T-cell (primary cell): ENCODE results near the gene PROK1. TPM values are rescaled to one million over a fixed set of nuclear protein-coding genes. Genes with fewer than 3 reads are reported as not detected.

Experiments
- ATAC-seq, 4 experiments: fragments of 200-7000 bp in 3 of 4; fragments of 150-1000 bp in 1 of 4; cut with Tn5 transposase; replicated peaks in 1 of 4; 1 replicate in 3 of 4; 2 replicates in 1 of 4; pipeline ENCODE4 v1.10.0; 2021; ENCODE audit warnings: moderate library complexity in 3 of 4, mild to moderate bottlenecking in 2 of 4, moderate number of reproducible peaks in 1 of 4
- CTCF ChIA-PET, 2 donors: fragments of 300-600 bp; sonication (Branson Sonifier 250); formaldehyde crosslinking; loops; one replicate each; lab custom pipeline; 2022; ENCODE audit warnings: antibody characterized with exemption in 2 of 2; lab: Charles Lee
- POLR2A ChIA-PET, 2 donors: fragments of 300-600 bp; sonication (Branson Sonifier 250); formaldehyde crosslinking; loops; one replicate each; lab custom pipeline; 2022; ENCODE audit warnings: antibody characterized with exemption in 2 of 2; lab: Charles Lee
- DNase-seq, 35 experiments: peaks; one replicate each; pipeline versions ENCODE4 v3.0.0 to v3.0.0-alpha.2; 2013 to 2023
- H3K27ac ChIP-seq: one replicate; pipeline ENCODE4 v1.5.1; 2013; ENCODE audit warnings: low read length
- H3K27me3 ChIP-seq, 2 experiments: replicated peaks in 1 of 2; 1 replicate in 1 of 2; 2 replicates in 1 of 2; pipeline versions ENCODE4 v1.6.1 to v1.7.0; 2013; ENCODE audit warnings: low read length in 1 of 2, mixed read lengths in 1 of 2; ENCODE audit not compliant: control insufficient read depth in 2 of 2, insufficient read depth in 2 of 2; ENCODE audit errors: extremely low read depth in 1 of 2
- H3K36me3 ChIP-seq, 2 donors: 1 replicate in 1 of 2; 2 replicates in 1 of 2; pipeline versions ENCODE4 v1.6.1 to v1.7.0; 2013; ENCODE audit warnings: low read length in 1 of 2; ENCODE audit not compliant: control insufficient read depth in 2 of 2, insufficient read depth in 1 of 2; ENCODE audit errors: extremely low read depth in 1 of 2
- H3K4me1 ChIP-seq, 2 experiments: 1 replicate in 1 of 2; 2 replicates in 1 of 2; pipeline versions ENCODE4 v1.6.1 to v1.7.0; 2013; ENCODE audit warnings: low read length in 2 of 2, mixed read lengths in 1 of 2; ENCODE audit not compliant: insufficient read depth in 2 of 2, control insufficient read depth in 1 of 2; ENCODE audit errors: extremely low read depth in 1 of 2
- H3K4me3 ChIP-seq, 2 donors: 1 replicate in 1 of 2; 2 replicates in 1 of 2; pipeline versions ENCODE4 v1.5.1 to v1.7.0; 2013; ENCODE audit warnings: mild to moderate bottlenecking in 2 of 2, low read length in 1 of 2, moderate library complexity in 1 of 2; ENCODE audit not compliant: control insufficient read depth in 1 of 2; ENCODE audit errors: extremely low read depth in 1 of 2
- H3K9me3 ChIP-seq: 2 replicates; pipeline ENCODE4 v1.7.0; 2013
- H3K27ac Mint-ChIP-seq, 2 donors: one replicate each; pipeline ENCODE4 v1.8.0; 2020 to 2021; ENCODE audit warnings: mild to moderate bottlenecking in 2 of 2, mixed read lengths in 2 of 2
- H3K27me3 Mint-ChIP-seq, 2 donors: one replicate each; pipeline ENCODE4 v1.8.0; 2021 to 2022; ENCODE audit warnings: mixed read lengths in 2 of 2
- H3K36me3 Mint-ChIP-seq: one replicate; pipeline ENCODE4 v1.8.0; 2021; ENCODE audit warnings: mixed read lengths
- H3K4me1 Mint-ChIP-seq, 3 donors: one replicate each; pipeline ENCODE4 v1.8.0; 2020 to 2022; ENCODE audit warnings: mixed read lengths in 3 of 3, mild to moderate bottlenecking in 1 of 3
- H3K4me3 Mint-ChIP-seq, 3 donors: one replicate each; pipeline ENCODE4 v1.8.0; 2020 to 2022; ENCODE audit warnings: mild to moderate bottlenecking in 3 of 3, mixed read lengths in 3 of 3, moderate library complexity in 3 of 3
- H3K9me3 Mint-ChIP-seq, 3 donors: one replicate each; pipeline ENCODE4 v1.8.0; 2020 to 2022; ENCODE audit warnings: mixed read lengths in 3 of 3
- WGBS: methylation state at CpG from one replicate; pipeline ENCODE4 v1.1.5; 2013; ENCODE audit warnings: missing lambda C conversion rate; ENCODE audit not compliant: insufficient coverage; 5-methylcytosine and 5-hydroxymethylcytosine counted together
- total RNA-seq, 35 experiments: library from RNA in 6 of 35; stranded (reverse) in 6 of 35; fragments of 120-200 nt in 1 of 35; gene quantifications; one replicate each; pipeline versions ENCODE4 v1.2.1 to v1.2.4 and lab custom pipeline; 2013 to 2026

Gene PROK1
- total RNA-seq, 5 donors from 2014 or later (not counting 1 experiment from before 2014, with no cell fraction given): 0.20 TPM; not detected in 4

- POLR2A ChIA-PET: interaction anchor here in 1 of 2 donors (1.1 kb wide), 1 partner anchor 39 kb away, joined by 5 read pairs; no protein-coding TSS in a partner anchor
- CTCF ChIA-PET: no interaction called here
- peaks cover 0 to 15% of the 10 kb centered on the region in 2 experiments for H3K27me3 ChIP-seq
- no peak for ATAC-seq
- H3K4me1 ChIP-seq: no peaks in the 10 kb centered on the region
- Mint-ChIP-seq H3K36me3 (no peaks in the 10 kb centered on the region), H3K27ac (no peak overlapping the region), H3K4me3 (no peak overlapping the region), H3K9me3 (no peaks in the 10 kb centered on the region), H3K27me3 (peaks cover 4 to 10% of the 10 kb centered on the region in 2 donors), H3K4me1 (no peaks in the 10 kb centered on the region)
- 100% methylated on average over 1 of the region's 8 CpGs for WGBS
- DNase-seq: no peak
- no peaks in the 10 kb centered on the region for H3K9me3 ChIP-seq
- H3K27ac ChIP-seq: no peak overlapping the region
- no peak overlapping the region for H3K4me3 ChIP-seq
- H3K36me3 ChIP-seq: no peaks in the 10 kb centered on the region
Observed at GRCh38 chr1:110455151-110455550, 4.2 kb downstream of the PROK1 start.

- Histone ChIP-seq H3K27ac (no peak overlapping the region), H3K36me3 (no peaks in the 10 kb centered on the region), H3K27me3 (peaks cover 0 to 22% of the 10 kb centered on the region in 2 experiments), H3K4me1 (no peaks in the 10 kb centered on the region), H3K4me3 (no peak overlapping the region), H3K9me3 (no peaks in the 10 kb centered on the region)
- no peaks in the 10 kb centered on the region for H3K36me3 Mint-ChIP-seq
- ATAC-seq (no peak), DNase-seq (no peak)
- no peaks in the 10 kb centered on the region for H3K4me1 Mint-ChIP-seq
- ChIA-PET POLR2A (interaction anchor here in 1 of 2 donors (0.7 kb wide), 1 partner anchor 268 kb away, joined by 3 read pairs; no protein-coding TSS in a partner anchor), CTCF (interaction anchor here in 1 of 2 donors (0.6 kb wide), 1 partner anchor 250 kb away, joined by 4 read pairs; no protein-coding TSS in a partner anchor)
- H3K27ac Mint-ChIP-seq: no peak overlapping the region
- no peak overlapping the region for H3K4me3 Mint-ChIP-seq
- H3K9me3 Mint-ChIP-seq: no peaks in the 10 kb centered on the region
- H3K27me3 Mint-ChIP-seq: peaks cover 2 to 4% of the 10 kb centered on the region in 2 donors
- 58% methylated on average over 2 of the region's 5 CpGs for WGBS
Observed at GRCh38 chr1:110457206-110457605, 6.3 kb downstream of the PROK1 start.

- ChIA-PET POLR2A (interaction anchor here in 1 of 2 donors (0.6 to 0.8 kb wide), 2 partner anchors 257 to 440 kb away, joined by 3 read pairs; no protein-coding TSS in a partner anchor), CTCF (interaction anchor here (0.5 to 3.4 kb wide), 38 partner anchors 8 to 1553 kb away, joined by 3 to 65 read pairs (median 4); partner anchors contain the start of genes KCNC4 (in 1 of the 2), STRIP1 (in 1 of the 2) and WDR77 (in 1 of the 2))
- H3K27me3 Mint-ChIP-seq: peaks cover 3 to 4% of the 10 kb centered on the region in 2 donors
- DNase-seq (peak; percentile 55 to 89 (median 79)), ATAC-seq (peak; percentile 90 to 92 (median 91))
- no peak overlapping the region for H3K4me3 Mint-ChIP-seq
- Histone ChIP-seq H3K4me3 (no peak overlapping the region), H3K27ac (no peak overlapping the region), H3K9me3 (no peaks in the 10 kb centered on the region), H3K36me3 (no peaks in the 10 kb centered on the region), H3K4me1 (no peaks in the 10 kb centered on the region), H3K27me3 (peaks cover 0 to 10% of the 10 kb centered on the region in 2 experiments)
- H3K4me1 Mint-ChIP-seq: no peaks in the 10 kb centered on the region
- WGBS: no CpG with 5 or more reads among the region's 11 CpGs
- no peaks in the 10 kb centered on the region for H3K36me3 Mint-ChIP-seq
- no peak overlapping the region for H3K27ac Mint-ChIP-seq
- no peaks in the 10 kb centered on the region for H3K9me3 Mint-ChIP-seq
Observed at GRCh38 chr1:110460253-110461220, 9.6 kb downstream of the PROK1 start.

- Histone ChIP-seq H3K9me3 (no peaks in the 10 kb centered on the region), H3K36me3 (no peaks in the 10 kb centered on the region), H3K4me1 (no peaks in the 10 kb centered on the region), H3K27me3 (peaks cover 0 to 12% of the 10 kb centered on the region in 2 experiments), H3K4me3 (no peak overlapping the region), H3K27ac (no peak overlapping the region)
- H3K4me1 Mint-ChIP-seq: no peaks in the 10 kb centered on the region
- POLR2A ChIA-PET: no interaction called here
- H3K36me3 Mint-ChIP-seq: no peaks in the 10 kb centered on the region
- peaks cover 3 to 4% of the 10 kb centered on the region in 2 donors for H3K27me3 Mint-ChIP-seq
- no CpG with 5 or more reads among the region's 2 CpGs for WGBS
- H3K27ac Mint-ChIP-seq: no peak overlapping the region
- H3K9me3 Mint-ChIP-seq: no peaks in the 10 kb centered on the region
- no peak for DNase-seq
- CTCF ChIA-PET: interaction anchor here in 1 of 2 donors (1.0 to 3.4 kb wide), 3 partner anchors 19 to 265 kb away, joined by 3 to 25 read pairs (median 4); no protein-coding TSS in a partner anchor
- no peak overlapping the region for H3K4me3 Mint-ChIP-seq
- no peak for ATAC-seq
Observed at GRCh38 chr1:110462093-110462492, 11.1 kb downstream of the PROK1 start.

- Mint-ChIP-seq H3K4me1 (no peaks in the 10 kb centered on the region), H3K4me3 (no peak overlapping the region), H3K27ac (no peak overlapping the region), H3K9me3 (no peaks in the 10 kb centered on the region), H3K27me3 (peaks cover 3 to 4% of the 10 kb centered on the region in 2 donors), H3K36me3 (no peaks in the 10 kb centered on the region)
- no peaks in the 10 kb centered on the region for H3K36me3 ChIP-seq
- no peaks in the 10 kb centered on the region for H3K9me3 ChIP-seq
- POLR2A ChIA-PET: interaction anchor here in 1 of 2 donors (0.6 kb wide), 2 partner anchors 254 to 415 kb away, joined by 3 read pairs; no protein-coding TSS in a partner anchor
- ATAC-seq (no peak), DNase-seq (no peak)
- H3K27me3 ChIP-seq: peaks cover 0 to 12% of the 10 kb centered on the region in 2 experiments
- H3K27ac ChIP-seq: no peak overlapping the region
- H3K4me3 ChIP-seq: no peak overlapping the region
- CTCF ChIA-PET: interaction anchor here in 1 of 2 donors (0.5 to 1.0 kb wide), 3 partner anchors 19 to 150 kb away, joined by 3 to 4 read pairs (median 3); no protein-coding TSS in a partner anchor
- H3K4me1 ChIP-seq: no peaks in the 10 kb centered on the region
Observed at GRCh38 chr1:110462964-110463363, 12.0 kb downstream of the PROK1 start.

GRCh38 chr1:110463725-110464124 is 12.8 kb downstream of the PROK1 start:
- H3K4me1 Mint-ChIP-seq: no peaks in the 10 kb centered on the region
- no peak for DNase-seq
- peaks cover 3 to 4% of the 10 kb centered on the region in 2 donors for H3K27me3 Mint-ChIP-seq
- ChIA-PET CTCF (interaction anchor here in 1 of 2 donors (1.1 kb wide), 2 partner anchors 32 to 252 kb away, joined by 3 read pairs; no protein-coding TSS in a partner anchor), POLR2A (no interaction called here)
- Histone ChIP-seq H3K9me3 (no peaks in the 10 kb centered on the region), H3K4me3 (no peak overlapping the region), H3K4me1 (no peaks in the 10 kb centered on the region), H3K27ac (no peak overlapping the region), H3K27me3 (peaks cover 0 to 12% of the 10 kb centered on the region in 2 experiments), H3K36me3 (no peaks in the 10 kb centered on the region)
- H3K9me3 Mint-ChIP-seq: no peaks in the 10 kb centered on the region
- 87% methylated on average over 7 of the region's 9 CpGs for WGBS
- ATAC-seq: no peak
- H3K27ac Mint-ChIP-seq: no peak overlapping the region
- no peak overlapping the region for H3K4me3 Mint-ChIP-seq
- H3K36me3 Mint-ChIP-seq: no peaks in the 10 kb centered on the region
